Hippocampal formation (tissue), 2 donors: ENCODE measurements around the gene L3MBTL3.

Experiments used
- DNase-seq, 2 donors: peaks; one replicate each; lab custom pipeline; 2025; lab: John Stamatoyannopoulos, UW

The L3MBTL3 gene

GRCh38 chr6:130027948-130028347 lies 9.6 kb downstream of the L3MBTL3 start:
- DNase-seq = no peak

- no peak for DNase-seq
These were observed 10.8 kb downstream of the L3MBTL3 start for GRCh38 chr6:130029163-130029562.

GRCh38 chr6:130032758-130033340 lies 14.5 kb downstream of the L3MBTL3 start:
- DNase-seq = no peak

GRCh38 chr6:130033949-130034348 lies 15.6 kb downstream of the L3MBTL3 start:
- no peak for DNase-seq

- DNase-seq = no peak
These were observed 16.2 kb downstream of the L3MBTL3 start for GRCh38 chr6:130034378-130035146.

GRCh38 chr6:130035211-130035610 lies 16.8 kb downstream of the L3MBTL3 start:
- DNase-seq = no peak

GRCh38 chr6:130037207-130037811 lies 18.9 kb downstream of the L3MBTL3 start:
- no peak for DNase-seq

- DNase-seq = no peak
These were observed 23.2 kb downstream of the L3MBTL3 start for GRCh38 chr6:130041594-130041993.

- DNase-seq = no peak
These were observed 25.0 kb downstream of the L3MBTL3 start for GRCh38 chr6:130043344-130043743.

GRCh38 chr6:130045622-130046021 lies 27.2 kb downstream of the L3MBTL3 start:
- no peak for DNase-seq

GRCh38 chr6:130046671-130047070 lies 28.3 kb downstream of the L3MBTL3 start:
- DNase-seq = no peak

- no peak for DNase-seq
These were observed 29.0 kb downstream of the L3MBTL3 start for GRCh38 chr6:130047088-130047995.

GRCh38 chr6:130050230-130050629 lies 31.8 kb downstream of the L3MBTL3 start:
- no peak for DNase-seq

GRCh38 chr6:130054725-130055124 lies 36.3 kb downstream of the L3MBTL3 start:
- no peak for DNase-seq

GRCh38 chr6:130055271-130055670 lies 36.9 kb downstream of the L3MBTL3 start:
- DNase-seq = no peak

GRCh38 chr6:130057495-130057894 lies 39.1 kb downstream of the L3MBTL3 start:
- no peak for DNase-seq

- DNase-seq = no peak
These were observed 45.4 kb downstream of the L3MBTL3 start for GRCh38 chr6:130063806-130064205.

- DNase-seq = no peak
These were observed 47.3 kb downstream of the L3MBTL3 start for GRCh38 chr6:130065609-130066156.

GRCh38 chr6:130069485-130069884 lies 51.1 kb downstream of the L3MBTL3 start:
- no peak for DNase-seq

GRCh38 chr6:130070326-130070725 lies 51.9 kb downstream of the L3MBTL3 start:
- DNase-seq = no peak

GRCh38 chr6:130070792-130071191 lies 52.4 kb downstream of the L3MBTL3 start:
- no peak for DNase-seq
